ENCODE measurements around the gene DEAF1.

Gene DEAF1

GRCh38 chr11:643849-644738 is 50.9 kb downstream of the DEAF1 start:
- no peak for DNase-seq (ENCODE audit: low read depth in 2 of 2)

- DNase-seq (ENCODE audit: low read depth in 2 of 2), result no peak
Observed at GRCh38 chr11:643366-643765, 51.7 kb downstream of the DEAF1 start.

- DNase-seq (ENCODE audit: low read depth in 2 of 2), result no peak
Observed at GRCh38 chr11:641806-642370, 53.1 kb downstream of the DEAF1 start.

- no peak for DNase-seq (ENCODE audit: low read depth in 2 of 2)
Observed at GRCh38 chr11:640021-640706, 54.9 kb downstream of the DEAF1 start.

- DNase-seq (ENCODE audit: low read depth in 2 of 2), result no peak
Observed at GRCh38 chr11:639332-639955, 55.6 kb downstream of the DEAF1 start.

GRCh38 chr11:638631-639331 is 56.2 kb downstream of the DEAF1 start:
- no peak for DNase-seq (ENCODE audit: low read depth in 2 of 2)

- no peak for DNase-seq (ENCODE audit: low read depth in 2 of 2)
Observed at GRCh38 chr11:637593-638521, 57.2 kb downstream of the DEAF1 start.

- DNase-seq (ENCODE audit: low read depth in 2 of 2), result no peak
Observed at GRCh38 chr11:637333-637592, 57.8 kb downstream of the DEAF1 start.

GRCh38 chr11:636511-637332 is 58.3 kb downstream of the DEAF1 start, which contains the start of gene DRD4:
TSS of gene DRD4 (plus strand) at chr11:637269. CDS start at chr11:637305, 36 bp downstream.
- no peak for DNase-seq (ENCODE audit: low read depth in 2 of 2)

GRCh38 chr11:635945-636510 is 59.0 kb downstream of the DEAF1 start:
- DNase-seq (ENCODE audit: low read depth in 2 of 2), result no peak

- no peak for DNase-seq (ENCODE audit: low read depth in 2 of 2)
Observed at GRCh38 chr11:630871-631270, 64.2 kb downstream of the DEAF1 start.

- DNase-seq (ENCODE audit: low read depth in 2 of 2), result no peak
Observed at GRCh38 chr11:629237-629583, 65.8 kb downstream of the DEAF1 start.

GRCh38 chr11:628056-628455 is 67.0 kb downstream of the DEAF1 start:
- no peak for DNase-seq (ENCODE audit: low read depth in 2 of 2)

GRCh38 chr11:627308-627576 is 67.8 kb downstream of the DEAF1 start:
- no peak for DNase-seq (ENCODE audit: low read depth in 2 of 2)

- no peak for DNase-seq (ENCODE audit: low read depth in 2 of 2)
Observed at GRCh38 chr11:626475-627307, 68.3 kb downstream of the DEAF1 start, which contains the start of gene SCT. TSS of gene SCT (minus strand) at chr11:627181. CDS start at chr11:627143, 38 bp downstream.

GRCh38 chr11:625636-626268 is 69.3 kb downstream of the DEAF1 start:
- DNase-seq (ENCODE audit: low read depth in 2 of 2), result no peak

- no peak for DNase-seq (ENCODE audit: low read depth in 2 of 2)
Observed at GRCh38 chr11:624705-625635, 70.1 kb downstream of the DEAF1 start, which contains the start of gene CDHR5. TSS of gene CDHR5 (minus strand) at chr11:624955. CDS start at chr11:624902, 53 bp downstream.

All from stimulated activated CD8-positive, alpha-beta memory T cell treated with anti-CD3 and anti-CD28 coated beads, Interleukin-2, amount 100 ng/mL, for 1 hour (primary cell).